Measurements from ENCODE around the gene APOL6. TPM values are rescaled to one million over a fixed set of nuclear protein-coding genes. Genes with fewer than 3 reads are reported as not detected.

Gene APOL6
- total and polyA plus RNA-seq, 8 donors = 2.0 to 12.6 (median 3.7) TPM

DNA sequence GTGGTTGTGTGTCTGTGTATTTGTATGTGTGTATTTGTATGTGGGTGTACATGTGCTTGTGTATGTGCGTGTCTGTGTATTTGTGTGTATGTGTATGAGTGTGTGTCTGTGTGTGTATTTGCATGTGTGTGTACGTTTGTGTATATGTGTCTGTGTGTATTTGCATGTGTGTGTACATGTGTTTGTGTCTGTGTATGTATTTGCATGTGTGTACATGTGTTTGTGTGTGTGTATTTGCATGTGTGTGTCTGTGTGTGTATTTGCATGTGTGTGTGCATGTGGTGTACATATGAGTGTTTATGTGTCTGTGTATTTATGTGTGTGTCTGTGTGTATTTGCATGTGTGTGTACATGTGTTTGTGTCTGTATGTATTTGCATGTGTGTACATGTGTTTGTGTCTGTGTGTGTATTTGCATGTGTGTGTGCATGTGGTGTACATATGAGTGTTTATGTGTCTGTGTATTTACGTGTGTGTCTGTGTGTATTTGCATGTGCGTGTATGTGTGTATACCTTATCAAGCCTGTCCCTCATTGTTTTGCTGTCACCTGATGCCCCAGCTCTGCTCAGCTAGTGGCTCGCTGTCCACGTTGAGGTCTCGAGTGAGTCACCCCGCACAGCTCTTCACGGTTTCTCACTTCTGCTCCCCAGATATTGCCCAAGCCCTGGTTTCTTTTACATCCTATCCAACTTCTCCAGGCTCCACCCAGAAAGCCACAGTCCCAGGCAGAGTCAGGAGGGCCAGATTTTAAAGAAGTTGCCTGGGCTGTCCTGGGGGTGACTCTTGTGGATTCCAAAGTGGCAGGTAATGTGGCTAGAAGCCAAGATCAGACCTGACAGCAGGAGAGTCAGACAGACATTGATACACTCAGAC lies 46.3 kb upstream of the APOL6 start:
- intact Hi-C loops (cut with DNase I) = no loop called here
- TF ChIP-seq, protein P1, sequence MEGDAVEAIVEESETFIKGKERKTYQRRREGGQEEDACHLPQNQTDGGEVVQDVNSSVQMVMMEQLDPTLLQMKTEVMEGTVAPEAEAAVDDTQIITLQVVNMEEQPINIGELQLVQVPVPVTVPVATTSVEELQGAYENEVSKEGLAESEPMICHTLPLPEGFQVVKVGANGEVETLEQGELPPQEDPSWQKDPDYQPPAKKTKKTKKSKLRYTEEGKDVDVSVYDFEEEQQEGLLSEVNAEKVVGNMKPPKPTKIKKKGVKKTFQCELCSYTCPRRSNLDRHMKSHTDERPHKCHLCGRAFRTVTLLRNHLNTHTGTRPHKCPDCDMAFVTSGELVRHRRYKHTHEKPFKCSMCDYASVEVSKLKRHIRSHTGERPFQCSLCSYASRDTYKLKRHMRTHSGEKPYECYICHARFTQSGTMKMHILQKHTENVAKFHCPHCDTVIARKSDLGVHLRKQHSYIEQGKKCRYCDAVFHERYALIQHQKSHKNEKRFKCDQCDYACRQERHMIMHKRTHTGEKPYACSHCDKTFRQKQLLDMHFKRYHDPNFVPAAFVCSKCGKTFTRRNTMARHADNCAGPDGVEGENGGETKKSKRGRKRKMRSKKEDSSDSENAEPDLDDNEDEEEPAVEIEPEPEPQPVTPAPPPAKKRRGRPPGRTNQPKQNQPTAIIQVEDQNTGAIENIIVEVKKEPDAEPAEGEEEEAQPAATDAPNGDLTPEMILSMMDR (IDR thresholded peaks at IDR 0.05) = no peak
- Histone ChIP-seq H3K36me3 (no peaks in the 10 kb centered on the region), H3K27ac (no peak overlapping the region), H3K4me3 (no peak overlapping the region), H3K9me3 (no peaks in the 10 kb centered on the region), H3K4me1 (peaks cover 0 to 6% (median 0%) of the 10 kb centered on the region in 3 donors), H3K27me3 (no peaks in the 10 kb centered on the region)
- ATAC-seq = peak; percentile 8 to 66 (median 45)
- no peak for DNase-seq
- 57 to 63% methylated on average over 9 of the region's 9 CpGs for WGBS, 2 donors
- FAIRE-seq = no peak

DNA sequence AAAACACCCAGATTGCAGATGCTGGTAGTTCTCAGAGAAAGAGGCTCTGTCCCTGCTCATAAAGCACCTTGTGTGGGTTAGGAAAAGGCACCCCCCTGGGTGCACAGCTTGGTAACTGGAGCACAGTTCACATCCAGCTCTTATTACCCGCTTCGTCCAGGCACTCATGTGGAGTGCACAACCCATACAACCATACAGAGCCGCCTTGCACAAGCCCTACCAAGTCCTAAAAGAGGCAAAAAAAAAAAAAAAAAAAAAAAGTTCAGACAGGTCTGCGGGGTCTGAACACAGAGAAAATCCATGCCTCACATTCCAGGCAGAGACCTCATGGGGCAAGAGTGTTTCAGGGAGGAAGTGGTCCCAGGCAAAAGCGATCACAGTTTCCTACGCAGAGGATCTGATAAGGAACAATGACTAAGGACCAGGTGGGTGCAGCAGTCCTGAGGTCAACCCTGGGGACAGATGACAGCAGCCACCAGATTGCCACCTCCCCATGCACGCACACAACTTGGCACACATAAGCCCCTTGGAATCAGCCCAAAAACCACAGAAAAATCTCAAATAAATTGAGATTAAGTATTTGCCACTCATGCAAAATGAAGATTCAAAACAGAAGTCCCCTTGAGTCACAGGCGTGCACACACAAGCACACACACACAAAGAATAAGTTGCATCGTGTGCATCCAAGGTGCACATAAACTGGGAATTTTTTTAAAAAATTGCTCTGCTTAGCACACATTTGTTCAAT lies 43.5 kb upstream of the APOL6 start:
- FAIRE-seq (no peak), ATAC-seq (peak; percentile 54 to 64 (median 59)), DNase-seq (peak in 1 of 6 donors; percentile 12)
- intact Hi-C loops (cut with DNase I) = no loop called here
- TF ChIP-seq, protein P1 (IDR thresholded peaks at IDR 0.05) = no peak
- Histone ChIP-seq H3K36me3 (no peaks in the 10 kb centered on the region), H3K4me3 (no peak overlapping the region), H3K27ac (no peak overlapping the region), H3K27me3 (no peaks in the 10 kb centered on the region), H3K9me3 (no peaks in the 10 kb centered on the region), H3K4me1 (peaks cover 0 to 3% (median 0%) of the 10 kb centered on the region in 3 donors)
- WGBS, 2 donors = 35 to 36% methylated on average over 9 of the region's 9 CpGs

DNA sequence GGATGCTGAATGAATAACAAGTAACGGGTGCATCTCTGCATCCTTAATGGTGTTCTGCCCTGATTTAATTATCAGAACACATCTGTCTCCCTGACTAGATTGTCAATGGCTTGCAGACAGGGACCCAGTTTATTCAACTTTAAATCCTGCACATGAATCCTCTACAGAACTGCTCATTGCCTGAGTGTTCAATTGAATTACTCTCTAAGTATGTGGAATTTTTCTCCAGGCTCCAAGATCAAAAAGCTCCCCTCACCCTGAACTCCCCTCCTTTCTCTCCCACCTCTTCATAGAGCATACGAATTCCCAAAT lies 42.9 kb upstream of the APOL6 start:
- Histone ChIP-seq H3K4me3 (no peak overlapping the region), H3K9me3 (no peaks in the 10 kb centered on the region), H3K27ac (no peak overlapping the region), H3K27me3 (no peaks in the 10 kb centered on the region), H3K4me1 (peaks cover 0 to 3% (median 0%) of the 10 kb centered on the region in 3 donors), H3K36me3 (no peaks in the 10 kb centered on the region)
- DNase-seq (no peak), ATAC-seq (no peak), FAIRE-seq (no peak)
- WGBS, 2 donors = 74 to 78% methylated on average over 2 of the region's 2 CpGs
- intact Hi-C loops (cut with DNase I) = no loop called here
- TF ChIP-seq, protein P1 (IDR thresholded peaks at IDR 0.05) = no peak

DNA sequence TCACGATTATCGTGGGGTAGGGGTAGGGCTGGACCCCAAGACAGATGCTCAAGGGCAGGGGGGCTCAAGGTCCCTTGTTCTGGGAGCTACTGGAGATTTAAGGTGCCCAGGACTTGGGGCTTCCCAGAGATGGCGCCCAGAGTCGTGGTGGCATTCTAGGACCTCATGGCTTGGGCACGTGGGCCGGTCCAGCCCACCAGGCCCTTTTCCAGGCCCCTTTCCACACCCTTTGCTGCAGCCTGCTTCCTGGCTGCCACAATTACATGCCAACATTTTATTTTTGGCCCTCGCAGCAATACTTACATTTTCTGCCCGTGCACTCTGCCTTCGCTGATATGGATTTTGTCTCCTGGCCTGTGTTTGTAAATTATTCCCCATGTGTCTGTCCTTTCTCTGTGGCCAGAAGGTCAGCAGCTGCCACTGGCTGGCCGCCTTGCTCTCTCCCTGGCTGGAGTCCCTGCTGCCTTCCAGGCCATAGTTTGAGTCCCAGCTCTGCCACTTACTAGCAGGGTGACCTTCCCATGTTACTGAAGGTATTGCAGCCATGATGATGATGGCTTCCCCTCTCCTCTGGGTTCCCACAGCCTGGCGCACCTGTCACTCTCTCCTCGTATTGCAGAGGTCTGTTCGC lies 42.3 kb upstream of the APOL6 start:
- Histone ChIP-seq H3K36me3 (no peaks in the 10 kb centered on the region), H3K27me3 (no peaks in the 10 kb centered on the region), H3K27ac (peak overlapping the region in 2 of 4 donors; percentile 11 to 33), H3K4me3 (no peak overlapping the region), H3K9me3 (no peaks in the 10 kb centered on the region), H3K4me1 (peaks cover 0 to 3% (median 0%) of the 10 kb centered on the region in 3 donors)
- ATAC-seq (peak in 1 of 4 donors; percentile 36), FAIRE-seq (no peak), DNase-seq (peak in 1 of 6 donors; percentile 36)
- 69 to 70% methylated on average over 13 of the region's 13 CpGs for WGBS, 2 donors
- TF ChIP-seq, protein P1 (IDR thresholded peaks at IDR 0.05) = no peak
- intact Hi-C loops (cut with DNase I) = no loop called here

Data from pancreas (tissue), 10 donors.